ENCODE data around the gene TIMP2. TPM values are rescaled to one million over a fixed set of nuclear protein-coding genes. Genes with fewer than 3 reads are reported as not detected.

The TIMP2 gene
- total and polyA plus RNA-seq, 2 of the 13 experiments (the other 11 are each of a cell fraction or from before 2014, with no cell fraction given): 3.8 to 8.5 TPM

DNA sequence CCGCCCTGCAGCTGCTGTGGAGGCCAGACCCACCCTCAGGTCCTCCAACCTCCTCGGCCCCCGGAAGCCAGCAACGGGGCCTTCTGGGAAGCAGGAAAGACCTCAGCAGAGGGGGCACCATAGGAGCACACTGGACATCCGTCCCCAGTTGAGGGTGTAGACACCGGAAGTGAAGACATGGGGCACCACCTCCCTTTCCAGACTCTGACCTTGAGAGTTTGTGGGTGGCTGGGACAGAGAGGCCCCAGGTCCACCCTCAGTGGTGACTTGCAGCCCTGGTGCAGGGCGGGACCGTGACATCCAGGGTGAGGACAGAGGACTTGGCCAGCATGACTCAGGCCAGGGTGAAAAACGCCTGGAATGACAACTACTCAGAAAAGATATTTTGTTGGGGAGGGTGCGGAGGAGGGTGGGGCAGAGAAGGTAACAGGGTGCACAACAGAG, 42.1 kb downstream of the TIMP2 start (continued):
- TF ChIP-seq, protein P1, sequence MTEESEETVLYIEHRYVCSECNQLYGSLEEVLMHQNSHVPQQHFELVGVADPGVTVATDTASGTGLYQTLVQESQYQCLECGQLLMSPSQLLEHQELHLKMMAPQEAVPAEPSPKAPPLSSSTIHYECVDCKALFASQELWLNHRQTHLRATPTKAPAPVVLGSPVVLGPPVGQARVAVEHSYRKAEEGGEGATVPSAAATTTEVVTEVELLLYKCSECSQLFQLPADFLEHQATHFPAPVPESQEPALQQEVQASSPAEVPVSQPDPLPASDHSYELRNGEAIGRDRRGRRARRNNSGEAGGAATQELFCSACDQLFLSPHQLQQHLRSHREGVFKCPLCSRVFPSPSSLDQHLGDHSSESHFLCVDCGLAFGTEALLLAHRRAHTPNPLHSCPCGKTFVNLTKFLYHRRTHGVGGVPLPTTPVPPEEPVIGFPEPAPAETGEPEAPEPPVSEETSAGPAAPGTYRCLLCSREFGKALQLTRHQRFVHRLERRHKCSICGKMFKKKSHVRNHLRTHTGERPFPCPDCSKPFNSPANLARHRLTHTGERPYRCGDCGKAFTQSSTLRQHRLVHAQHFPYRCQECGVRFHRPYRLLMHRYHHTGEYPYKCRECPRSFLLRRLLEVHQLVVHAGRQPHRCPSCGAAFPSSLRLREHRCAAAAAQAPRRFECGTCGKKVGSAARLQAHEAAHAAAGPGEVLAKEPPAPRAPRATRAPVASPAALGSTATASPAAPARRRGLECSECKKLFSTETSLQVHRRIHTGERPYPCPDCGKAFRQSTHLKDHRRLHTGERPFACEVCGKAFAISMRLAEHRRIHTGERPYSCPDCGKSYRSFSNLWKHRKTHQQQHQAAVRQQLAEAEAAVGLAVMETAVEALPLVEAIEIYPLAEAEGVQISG (CRISPR knock-in tag; IDR thresholded peaks at IDR 0.05): peak; percentile 54; the same call in 1 of the 2 replicates
- peak; percentile 77 for TF ChIP-seq RARA (CRISPR knock-in tag; IDR thresholded peaks at IDR 0.05)
- TF ChIP-seq EP300 (IDR thresholded peaks at IDR 0.05; ENCODE audit: low read depth in 2 of 2, low read length in 2 of 2): peak in 1 of 2 experiments; percentile 44; a peak in 1 of 4 replicates
- 0 out of 2 replicates have a peak, but pooled peaks have one; percentile 62 for TF ChIP-seq EP300 (CRISPR knock-in tag; IDR thresholded peaks at IDR 0.05; ENCODE audit: borderline replicate concordance)
- TF ChIP-seq, protein P2, sequence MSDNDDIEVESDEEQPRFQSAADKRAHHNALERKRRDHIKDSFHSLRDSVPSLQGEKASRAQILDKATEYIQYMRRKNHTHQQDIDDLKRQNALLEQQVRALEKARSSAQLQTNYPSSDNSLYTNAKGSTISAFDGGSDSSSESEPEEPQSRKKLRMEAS (IDR thresholded peaks at IDR 0.05): peak; percentile 24; the same call in 1 of the 2 replicates
- TF ChIP-seq PPARG (CRISPR knock-in tag; conservative IDR thresholded peaks at IDR 0.05): 0 out of 2 replicates have a peak, but pooled peaks have one; percentile 33
- TF ChIP-seq GABPB1 (CRISPR knock-in tag; IDR thresholded peaks at IDR 0.05): peak; percentile 92
- TF ChIP-seq NR2F1 (CRISPR knock-in tag; IDR thresholded peaks at IDR 0.05): peak in 1 of 2 experiments; percentile 44; a peak in 1 of 4 replicates
- TF ChIP-seq, protein P3, sequence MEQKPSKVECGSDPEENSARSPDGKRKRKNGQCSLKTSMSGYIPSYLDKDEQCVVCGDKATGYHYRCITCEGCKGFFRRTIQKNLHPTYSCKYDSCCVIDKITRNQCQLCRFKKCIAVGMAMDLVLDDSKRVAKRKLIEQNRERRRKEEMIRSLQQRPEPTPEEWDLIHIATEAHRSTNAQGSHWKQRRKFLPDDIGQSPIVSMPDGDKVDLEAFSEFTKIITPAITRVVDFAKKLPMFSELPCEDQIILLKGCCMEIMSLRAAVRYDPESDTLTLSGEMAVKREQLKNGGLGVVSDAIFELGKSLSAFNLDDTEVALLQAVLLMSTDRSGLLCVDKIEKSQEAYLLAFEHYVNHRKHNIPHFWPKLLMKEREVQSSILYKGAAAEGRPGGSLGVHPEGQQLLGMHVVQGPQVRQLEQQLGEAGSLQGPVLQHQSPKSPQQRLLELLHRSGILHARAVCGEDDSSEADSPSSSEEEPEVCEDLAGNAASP (CRISPR knock-in tag; IDR thresholded peaks at IDR 0.05; ENCODE audit: borderline replicate concordance): peak; percentile 58; the same call in 1 of the 2 replicates
- TF ChIP-seq RFXANK (CRISPR knock-in tag; IDR thresholded peaks at IDR 0.05): no peak
- TF ChIP-seq, protein P4, sequence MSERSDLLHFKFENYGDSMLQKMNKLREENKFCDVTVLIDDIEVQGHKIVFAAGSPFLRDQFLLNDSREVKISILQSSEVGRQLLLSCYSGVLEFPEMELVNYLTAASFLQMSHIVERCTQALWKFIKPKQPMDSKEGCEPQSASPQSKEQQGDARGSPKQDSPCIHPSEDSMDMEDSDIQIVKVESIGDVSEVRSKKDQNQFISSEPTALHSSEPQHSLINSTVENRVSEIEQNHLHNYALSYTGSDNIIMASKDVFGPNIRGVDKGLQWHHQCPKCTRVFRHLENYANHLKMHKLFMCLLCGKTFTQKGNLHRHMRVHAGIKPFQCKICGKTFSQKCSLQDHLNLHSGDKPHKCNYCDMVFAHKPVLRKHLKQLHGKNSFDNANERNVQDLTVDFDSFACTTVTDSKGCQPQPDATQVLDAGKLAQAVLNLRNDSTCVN (CRISPR knock-in tag; IDR thresholded peaks at IDR 0.05; ENCODE audit: borderline replicate concordance): peak; percentile 21; the same call in 1 of the 2 replicates
- TF ChIP-seq SP5 (CRISPR knock-in tag; IDR thresholded peaks at IDR 0.05; ENCODE audit: borderline replicate concordance, low read depth): peak; percentile 71; the same call in 1 of the 2 replicates
- peak; percentile 36 for TF ChIP-seq ZFY (CRISPR knock-in tag; IDR thresholded peaks at IDR 0.05)
- TF ChIP-seq PHF21A (CRISPR knock-in tag; IDR thresholded peaks at IDR 0.05): peak; percentile 73
- no peak for TF ChIP-seq KAT7 (CRISPR knock-in tag; IDR thresholded peaks at IDR 0.05; ENCODE audit: borderline replicate concordance)
- peak; percentile 82 for TF ChIP-seq GABPA (IDR thresholded peaks at IDR 0.05; ENCODE audit: low read depth, low read length)
- TF ChIP-seq GABPA (CRISPR knock-in tag; IDR thresholded peaks at IDR 0.05; ENCODE audit: low read depth): peak; percentile 89
- TF ChIP-seq ZNF761 (CRISPR knock-in tag; conservative IDR thresholded peaks at IDR 0.05): no peak; the same call in 1 of the 2 replicates
- TF ChIP-seq FOXO1 (CRISPR knock-in tag; IDR thresholded peaks at IDR 0.05): no peak
- 0 out of 2 replicates have a peak, but pooled peaks have one; percentile 65 for TF ChIP-seq NFKBIZ (CRISPR knock-in tag; IDR thresholded peaks at IDR 0.05)
- TF ChIP-seq KDM3A (CRISPR knock-in tag; IDR thresholded peaks at IDR 0.05; ENCODE audit: low read depth): no peak
- TF ChIP-seq, protein P5, sequence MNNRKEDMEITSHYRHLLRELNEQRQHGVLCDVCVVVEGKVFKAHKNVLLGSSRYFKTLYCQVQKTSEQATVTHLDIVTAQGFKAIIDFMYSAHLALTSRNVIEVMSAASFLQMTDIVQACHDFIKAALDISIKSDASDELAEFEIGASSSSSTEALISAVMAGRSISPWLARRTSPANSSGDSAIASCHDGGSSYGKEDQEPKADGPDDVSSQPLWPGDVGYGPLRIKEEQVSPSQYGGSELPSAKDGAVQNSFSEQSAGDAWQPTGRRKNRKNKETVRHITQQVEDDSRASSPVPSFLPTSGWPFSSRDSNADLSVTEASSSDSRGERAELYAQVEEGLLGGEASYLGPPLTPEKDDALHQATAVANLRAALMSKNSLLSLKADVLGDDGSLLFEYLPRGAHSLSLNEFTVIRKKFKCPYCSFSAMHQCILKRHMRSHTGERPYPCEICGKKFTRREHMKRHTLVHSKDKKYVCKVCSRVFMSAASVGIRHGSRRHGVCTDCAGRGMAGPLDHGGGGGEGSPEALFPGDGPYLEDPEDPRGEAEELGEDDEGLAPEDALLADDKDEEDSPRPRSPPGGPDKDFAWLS (CRISPR knock-in tag; IDR thresholded peaks at IDR 0.05; ENCODE audit: borderline replicate concordance): no peak
- peak; percentile 49 for TF ChIP-seq NFE2L2 (IDR thresholded peaks at IDR 0.05; ENCODE audit: low read length)
- TF ChIP-seq PHF20 (CRISPR knock-in tag; IDR thresholded peaks at IDR 0.05): peak; percentile 66
- no peak for TF ChIP-seq ZNF136 (CRISPR knock-in tag; IDR thresholded peaks at IDR 0.05; ENCODE audit: low read depth)
